ENCODE data around the gene IL10RB. TPM values are rescaled to one million over a fixed set of nuclear protein-coding genes. Genes with fewer than 3 reads are reported as not detected.

IL10RB gene
- total and polyA plus RNA-seq, 2 of the 13 experiments (the other 11 are each of a cell fraction or from before 2014, with no cell fraction given) = 17.4 to 18.2 TPM

DNA sequence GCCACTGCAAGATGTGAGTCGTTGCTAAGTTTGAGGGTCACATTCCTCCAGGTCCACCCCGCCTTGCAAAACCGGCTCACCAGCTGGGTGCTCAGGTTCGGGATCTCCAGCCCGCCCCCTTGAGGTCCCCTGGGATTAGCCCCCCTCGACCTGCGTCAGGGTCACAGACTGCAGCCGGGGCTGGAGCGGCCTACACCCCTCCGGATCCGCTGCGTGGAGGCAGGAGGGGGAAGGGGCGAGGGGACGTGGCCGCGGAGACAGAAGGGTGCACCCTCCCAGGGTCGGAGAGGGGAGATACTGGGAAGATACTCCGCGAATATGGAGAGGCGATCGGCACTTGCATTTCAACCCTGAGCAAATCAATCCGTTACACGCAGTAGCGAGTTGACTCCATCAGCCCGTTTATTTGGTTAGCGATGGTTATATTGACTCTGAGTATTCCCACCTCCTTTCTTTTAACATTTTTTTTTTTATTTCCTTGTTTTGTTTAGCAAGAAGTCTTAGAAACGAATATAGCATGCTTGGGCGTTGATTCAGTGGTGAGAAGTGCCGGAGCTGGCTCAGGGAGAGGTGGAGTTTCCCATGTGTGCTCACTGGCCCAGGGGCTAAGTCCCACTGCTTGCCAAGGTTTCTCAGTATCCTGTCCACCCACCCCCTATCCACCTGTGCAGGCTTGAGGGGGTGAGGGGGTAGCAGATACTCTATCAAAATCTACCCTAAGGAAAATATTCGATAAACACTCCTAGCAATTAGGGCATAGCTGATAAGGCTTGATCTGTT is 35.4 kb upstream of the IL10RB start (continued):
- TF ChIP-seq, protein P1, sequence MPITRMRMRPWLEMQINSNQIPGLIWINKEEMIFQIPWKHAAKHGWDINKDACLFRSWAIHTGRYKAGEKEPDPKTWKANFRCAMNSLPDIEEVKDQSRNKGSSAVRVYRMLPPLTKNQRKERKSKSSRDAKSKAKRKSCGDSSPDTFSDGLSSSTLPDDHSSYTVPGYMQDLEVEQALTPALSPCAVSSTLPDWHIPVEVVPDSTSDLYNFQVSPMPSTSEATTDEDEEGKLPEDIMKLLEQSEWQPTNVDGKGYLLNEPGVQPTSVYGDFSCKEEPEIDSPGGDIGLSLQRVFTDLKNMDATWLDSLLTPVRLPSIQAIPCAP (CRISPR knock-in tag; IDR thresholded peaks at IDR 0.05; ENCODE audit: low read depth) = no peak
- TF ChIP-seq ZFP41 (CRISPR knock-in tag; IDR thresholded peaks at IDR 0.05; ENCODE audit: borderline replicate concordance) = no peak
- TF ChIP-seq ZNF577 (CRISPR knock-in tag; IDR thresholded peaks at IDR 0.05; ENCODE audit: borderline replicate concordance, low read depth) = no peak
- no peak for TF ChIP-seq TBP (CRISPR knock-in tag; IDR thresholded peaks at IDR 0.05)
- no peak for TF ChIP-seq PCBP2 (optimal IDR thresholded peaks at IDR 0.05; ENCODE audit: low read depth, low read length, poor library complexity, severe bottlenecking)
- no peak for TF ChIP-seq ZNF782 (CRISPR knock-in tag; IDR thresholded peaks at IDR 0.05; ENCODE audit: borderline replicate concordance)
- TF ChIP-seq, protein P2, sequence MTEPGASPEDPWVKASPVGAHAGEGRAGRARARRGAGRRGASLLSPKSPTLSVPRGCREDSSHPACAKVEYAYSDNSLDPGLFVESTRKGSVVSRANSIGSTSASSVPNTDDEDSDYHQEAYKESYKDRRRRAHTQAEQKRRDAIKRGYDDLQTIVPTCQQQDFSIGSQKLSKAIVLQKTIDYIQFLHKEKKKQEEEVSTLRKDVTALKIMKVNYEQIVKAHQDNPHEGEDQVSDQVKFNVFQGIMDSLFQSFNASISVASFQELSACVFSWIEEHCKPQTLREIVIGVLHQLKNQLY (CRISPR knock-in tag; IDR thresholded peaks at IDR 0.05) = no peak
- no peak for TF ChIP-seq FOSL2 (CRISPR knock-in tag; IDR thresholded peaks at IDR 0.05)
- TF ChIP-seq PAXIP1 (CRISPR knock-in tag; conservative IDR thresholded peaks at IDR 0.05) = no peak; the same call in 1 of the 2 replicates
- no peak for TF ChIP-seq ZSCAN9 (CRISPR knock-in tag; IDR thresholded peaks at IDR 0.05; ENCODE audit: borderline replicate concordance)
- no peak for TF ChIP-seq FOXO1 (CRISPR knock-in tag; IDR thresholded peaks at IDR 0.05)
- no peak for TF ChIP-seq NR1H2 (CRISPR knock-in tag; IDR thresholded peaks at IDR 0.05; ENCODE audit: borderline replicate concordance, low read depth)
- TF ChIP-seq MYC (CRISPR knock-in tag; IDR thresholded peaks at IDR 0.05; ENCODE audit: borderline replicate concordance) = no peak; the same call in 1 of the 2 replicates
- TF ChIP-seq, protein P3, sequence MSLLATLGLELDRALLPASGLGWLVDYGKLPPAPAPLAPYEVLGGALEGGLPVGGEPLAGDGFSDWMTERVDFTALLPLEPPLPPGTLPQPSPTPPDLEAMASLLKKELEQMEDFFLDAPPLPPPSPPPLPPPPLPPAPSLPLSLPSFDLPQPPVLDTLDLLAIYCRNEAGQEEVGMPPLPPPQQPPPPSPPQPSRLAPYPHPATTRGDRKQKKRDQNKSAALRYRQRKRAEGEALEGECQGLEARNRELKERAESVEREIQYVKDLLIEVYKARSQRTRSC (CRISPR knock-in tag; IDR thresholded peaks at IDR 0.05; ENCODE audit: low read depth) = no peak
- TF ChIP-seq CAMTA2 (CRISPR knock-in tag; IDR thresholded peaks at IDR 0.05; ENCODE audit: borderline replicate concordance) = no peak
- TF ChIP-seq ZNF773 (CRISPR knock-in tag; IDR thresholded peaks at IDR 0.05; ENCODE audit: borderline replicate concordance) = no peak
- no peak for TF ChIP-seq RAD51 (IDR thresholded peaks at IDR 0.05; ENCODE audit: borderline replicate concordance)
- no peak for TF ChIP-seq TCF7L2 (IDR thresholded peaks at IDR 0.05; ENCODE audit: low read depth, low read length)
- no peak for TF ChIP-seq SCMH1 (CRISPR knock-in tag; IDR thresholded peaks at IDR 0.05; ENCODE audit: borderline replicate concordance)
- TF ChIP-seq ZNF44 (CRISPR knock-in tag; IDR thresholded peaks at IDR 0.05) = no peak
- no peak for TF ChIP-seq ZNF143 (CRISPR knock-in tag; IDR thresholded peaks at IDR 0.05)
- TF ChIP-seq SNRNP70 (IDR thresholded peaks at IDR 0.05; ENCODE audit: low read depth, low read length) = no peak
- TF ChIP-seq, protein P4, sequence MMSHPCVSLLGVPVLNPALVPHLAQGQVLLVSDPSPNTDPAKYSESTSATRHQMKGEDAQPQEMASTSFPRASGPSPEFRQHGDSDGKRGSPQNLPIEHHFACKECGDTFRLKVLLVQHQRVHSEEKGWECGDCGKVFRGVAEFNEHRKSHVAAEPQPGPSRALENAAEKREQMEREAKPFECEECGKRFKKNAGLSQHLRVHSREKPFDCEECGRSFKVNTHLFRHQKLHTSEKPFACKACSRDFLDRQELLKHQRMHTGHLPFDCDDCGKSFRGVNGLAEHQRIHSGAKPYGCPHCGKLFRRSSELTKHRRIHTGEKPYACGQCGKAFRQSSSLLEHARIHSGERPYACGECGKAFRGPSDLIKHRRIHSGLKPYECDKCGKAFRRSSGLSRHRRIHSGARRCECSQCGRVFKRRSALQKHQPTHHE (CRISPR knock-in tag; IDR thresholded peaks at IDR 0.05; ENCODE audit: borderline replicate concordance) = no peak; the same call in 1 of the 2 replicates
